Measurements from ENCODE around the gene SLC7A10. TPM values are rescaled to one million over a fixed set of nuclear protein-coding genes. Genes with fewer than 3 reads are reported as not detected.

The SLC7A10 gene
- total RNA-seq, 1 donor from 2014 or later: not detected

DNA sequence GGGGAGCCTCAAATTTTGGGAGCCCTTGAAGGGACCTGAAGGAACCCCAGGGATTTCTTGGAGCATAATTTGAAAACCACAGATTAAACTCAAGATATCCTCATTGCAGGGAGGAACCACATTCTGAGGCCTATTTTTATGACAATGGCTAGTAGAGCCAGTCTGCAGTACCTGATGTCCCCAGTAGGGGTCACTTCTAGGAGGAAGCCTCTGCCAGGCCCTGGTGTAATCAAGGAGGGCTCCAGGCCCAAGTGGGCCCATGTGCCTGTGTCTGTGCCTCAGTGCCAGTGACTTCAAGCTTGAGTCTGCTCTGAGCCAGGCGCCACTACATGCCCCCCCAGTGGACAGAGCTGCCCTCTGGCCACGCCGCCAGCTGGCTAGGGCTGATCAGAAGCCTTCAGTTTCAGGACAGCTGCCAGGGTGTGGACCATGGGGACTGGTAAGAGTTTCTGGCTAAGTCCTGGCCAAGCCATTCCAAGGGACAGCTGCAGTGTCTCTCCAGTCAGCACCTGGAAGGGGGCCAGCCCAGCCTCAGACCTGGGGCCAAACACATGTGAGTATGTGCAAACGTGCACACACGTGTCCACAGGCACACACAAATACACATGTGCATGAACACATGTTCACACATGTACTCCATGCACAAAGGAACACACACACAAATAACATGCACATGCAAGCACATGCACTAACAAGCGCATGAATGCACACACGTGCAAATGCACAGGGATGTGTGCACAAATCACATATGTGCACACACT is 20.5 kb upstream of the SLC7A10 start:
- intact Hi-C loops (cut with DNase I): no loop called here
- no peak overlapping the region for H3K27ac ChIP-seq
- peaks cover 0 to 5% of the 10 kb centered on the region in 2 donors for H3K9me3 ChIP-seq
- H3K4me3 ChIP-seq: no peak overlapping the region
- no peaks in the 10 kb centered on the region for H3K27me3 ChIP-seq
- H3K4me1 ChIP-seq: no peaks in the 10 kb centered on the region
- no peaks in the 10 kb centered on the region for H3K36me3 ChIP-seq
- TF ChIP-seq, protein P1, sequence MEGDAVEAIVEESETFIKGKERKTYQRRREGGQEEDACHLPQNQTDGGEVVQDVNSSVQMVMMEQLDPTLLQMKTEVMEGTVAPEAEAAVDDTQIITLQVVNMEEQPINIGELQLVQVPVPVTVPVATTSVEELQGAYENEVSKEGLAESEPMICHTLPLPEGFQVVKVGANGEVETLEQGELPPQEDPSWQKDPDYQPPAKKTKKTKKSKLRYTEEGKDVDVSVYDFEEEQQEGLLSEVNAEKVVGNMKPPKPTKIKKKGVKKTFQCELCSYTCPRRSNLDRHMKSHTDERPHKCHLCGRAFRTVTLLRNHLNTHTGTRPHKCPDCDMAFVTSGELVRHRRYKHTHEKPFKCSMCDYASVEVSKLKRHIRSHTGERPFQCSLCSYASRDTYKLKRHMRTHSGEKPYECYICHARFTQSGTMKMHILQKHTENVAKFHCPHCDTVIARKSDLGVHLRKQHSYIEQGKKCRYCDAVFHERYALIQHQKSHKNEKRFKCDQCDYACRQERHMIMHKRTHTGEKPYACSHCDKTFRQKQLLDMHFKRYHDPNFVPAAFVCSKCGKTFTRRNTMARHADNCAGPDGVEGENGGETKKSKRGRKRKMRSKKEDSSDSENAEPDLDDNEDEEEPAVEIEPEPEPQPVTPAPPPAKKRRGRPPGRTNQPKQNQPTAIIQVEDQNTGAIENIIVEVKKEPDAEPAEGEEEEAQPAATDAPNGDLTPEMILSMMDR (IDR thresholded peaks at IDR 0.05): peak in 1 of 3 experiments; percentile 9
- no peak for DNase-seq (ENCODE audit: low spot score in 2 of 2)

DNA sequence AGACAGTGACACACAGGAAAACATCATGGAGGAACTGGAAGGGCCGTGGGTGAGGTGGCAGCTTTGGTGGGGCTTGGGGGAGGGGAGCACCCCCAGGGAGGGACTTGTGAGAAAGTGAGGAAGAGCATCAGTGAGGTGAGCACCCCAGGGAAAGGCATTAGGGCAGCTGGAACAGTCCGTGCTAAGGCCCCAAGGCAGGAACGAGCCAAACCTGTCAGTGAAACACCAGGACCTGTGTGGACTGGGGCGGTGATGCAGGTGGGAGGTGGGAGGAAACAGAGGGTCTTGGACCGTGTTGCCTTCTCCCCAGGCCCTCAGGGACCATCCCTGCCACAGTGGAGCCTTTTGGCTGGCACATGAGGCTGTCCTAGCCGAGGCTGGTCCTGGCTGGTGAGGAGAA is 17.3 kb upstream of the SLC7A10 start:
- Histone ChIP-seq H3K27me3 (no peaks in the 10 kb centered on the region), H3K9me3 (peaks cover 0 to 5% of the 10 kb centered on the region in 2 donors), H3K36me3 (no peaks in the 10 kb centered on the region), H3K4me3 (no peak overlapping the region), H3K4me1 (no peaks in the 10 kb centered on the region), H3K27ac (no peak overlapping the region)
- intact Hi-C loops (cut with DNase I): no loop called here
- TF ChIP-seq, protein P1 (IDR thresholded peaks at IDR 0.05): no peak
- DNase-seq (ENCODE audit: low spot score in 2 of 2): no peak

DNA sequence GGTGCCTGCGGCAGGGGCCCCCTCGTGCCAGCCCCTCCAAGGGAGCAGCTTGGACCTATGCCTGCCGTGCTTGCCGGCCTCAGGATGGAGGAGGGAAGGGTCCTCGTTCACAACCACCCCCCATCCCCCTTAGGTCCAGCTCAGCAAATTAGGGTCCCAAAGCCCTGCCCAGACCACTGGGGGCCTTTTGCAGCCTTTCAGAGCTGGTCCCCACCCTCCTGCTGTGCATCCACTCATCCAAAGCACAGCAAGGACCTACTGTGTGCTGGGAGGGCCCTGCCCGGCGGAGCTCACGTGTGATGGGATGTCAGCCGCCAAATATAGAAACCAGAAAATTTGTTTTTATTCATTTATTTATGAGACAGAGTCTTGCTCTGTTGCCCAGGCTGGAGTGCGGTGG is 16.5 kb upstream of the SLC7A10 start:
- TF ChIP-seq, protein P1 (IDR thresholded peaks at IDR 0.05): no peak
- Histone ChIP-seq H3K27me3 (no peaks in the 10 kb centered on the region), H3K36me3 (no peaks in the 10 kb centered on the region), H3K27ac (no peak overlapping the region), H3K4me3 (no peak overlapping the region), H3K9me3 (peaks cover 0 to 5% of the 10 kb centered on the region in 2 donors), H3K4me1 (no peaks in the 10 kb centered on the region)
- DNase-seq (ENCODE audit: low spot score in 2 of 2): no peak
- intact Hi-C loops (cut with DNase I): no loop called here

DNA sequence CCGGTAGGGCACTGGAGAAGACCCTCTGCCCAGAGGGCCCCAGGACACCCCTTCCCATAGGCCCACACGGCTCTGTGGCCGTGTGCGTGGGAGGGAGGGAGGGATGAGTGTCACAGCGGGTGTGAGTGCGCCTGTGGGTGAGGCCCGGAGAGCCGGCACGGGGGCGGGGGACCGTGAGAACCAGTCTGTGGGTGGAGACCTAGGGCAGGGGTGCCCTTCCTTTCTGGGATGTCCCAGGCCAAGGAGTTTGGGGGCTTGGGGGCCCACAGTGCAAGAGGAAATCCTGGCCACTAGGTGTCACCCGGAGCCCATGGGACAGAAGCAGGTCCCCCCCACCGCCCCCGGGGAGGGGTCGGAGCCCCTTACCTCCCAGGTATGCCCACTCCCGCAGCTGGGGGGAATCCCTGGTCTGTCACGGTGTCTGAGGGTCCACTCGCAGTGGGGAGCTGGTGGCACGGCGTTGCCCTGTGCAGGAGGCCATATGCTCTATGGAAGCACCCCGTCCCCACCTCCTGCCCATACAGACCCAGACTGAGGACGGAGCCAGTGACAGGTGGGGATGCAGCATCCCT is 16.0 kb upstream of the SLC7A10 start:
- Histone ChIP-seq H3K9me3 (peaks cover 0 to 5% of the 10 kb centered on the region in 2 donors), H3K4me3 (no peak overlapping the region), H3K27ac (no peak overlapping the region), H3K27me3 (no peaks in the 10 kb centered on the region), H3K36me3 (no peaks in the 10 kb centered on the region), H3K4me1 (no peaks in the 10 kb centered on the region)
- intact Hi-C loops (cut with DNase I): no loop called here
- TF ChIP-seq, protein P1 (IDR thresholded peaks at IDR 0.05): peak; percentile 37 to 76 (median 61)
- no peak for DNase-seq (ENCODE audit: low spot score in 2 of 2)

DNA sequence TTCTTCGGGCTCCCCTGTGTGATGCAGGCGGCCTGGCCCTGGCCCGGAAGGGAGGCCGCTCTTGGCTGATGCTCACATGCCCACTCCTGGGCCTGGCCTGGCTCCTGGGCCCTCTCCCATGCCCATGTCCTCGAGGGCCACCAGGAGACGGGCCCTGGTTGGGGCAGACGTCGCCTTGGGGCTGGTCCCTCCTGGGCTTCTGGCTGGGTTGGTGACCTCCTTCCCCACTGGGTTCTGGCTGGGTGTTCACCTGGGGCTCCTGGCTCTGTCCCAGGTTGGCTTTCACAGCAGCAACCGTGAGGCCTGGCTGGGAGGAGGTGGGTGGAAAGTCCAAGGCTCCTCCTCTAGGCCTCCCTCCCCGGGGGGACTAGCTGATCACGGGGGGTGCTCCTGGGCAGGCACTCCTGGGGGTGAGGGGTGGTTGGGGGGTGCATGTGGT is 15.5 kb upstream of the SLC7A10 start:
- Histone ChIP-seq H3K4me1 (no peaks in the 10 kb centered on the region), H3K4me3 (no peak overlapping the region), H3K27ac (no peak overlapping the region), H3K36me3 (no peaks in the 10 kb centered on the region), H3K27me3 (no peaks in the 10 kb centered on the region), H3K9me3 (peaks cover 0 to 5% of the 10 kb centered on the region in 2 donors)
- DNase-seq (ENCODE audit: low spot score in 2 of 2): no peak
- TF ChIP-seq, protein P1 (IDR thresholded peaks at IDR 0.05): no peak
- intact Hi-C loops (cut with DNase I): no loop called here

All from ascending aorta (tissue), 2 donors.